HEK293 (cell line): ENCODE results near the gene HHAT.

Experiments used
- CTCF ChIA-PET: fragments of 350-600 bp; formaldehyde crosslinking; extraction: SDS; loops from one replicate; lab custom pipeline; 2021; ENCODE audit warnings: antibody characterized with exemption; lab: Yijun Ruan, JAX
- POLR2A ChIA-PET: fragments of 300-600 bp; formaldehyde crosslinking; extraction: SDS; loops from one replicate; lab custom pipeline; 2020; ENCODE audit warnings: antibody characterized with exemption, inconsistent platforms; lab: Yijun Ruan, JAX
- H3K27ac ChIP-seq: fragments of 200-500 bp; sonication (Bioruptor generic); 2 replicates; pipeline ENCODE4 v1.5.1; 2014; ENCODE audit warnings: low read depth, low read length, control low read depth, inconsistent platforms; ENCODE audit errors: extremely low read depth
- H3K36me3 ChIP-seq, 2 experiments: fragments of 200-500 bp in 1 of 2; sonication (Bioruptor generic) in 1 of 2; 1 replicate in 1 of 2; 2 replicates in 1 of 2; pipeline ENCODE4 v1.5.1; 2014 to 2017; ENCODE audit warnings: inconsistent platforms in 2 of 2, low read length in 2 of 2; ENCODE audit not compliant: control insufficient read depth in 2 of 2, insufficient read depth in 1 of 2
- H3K4me1 ChIP-seq: fragments of 200-500 bp; sonication (Bioruptor generic); 2 replicates; pipeline ENCODE4 v1.5.1; 2014; ENCODE audit warnings: mild to moderate bottlenecking, low read length, inconsistent platforms; ENCODE audit not compliant: control insufficient read depth, insufficient read depth
- H3K4me3 ChIP-seq: 2 replicates; pipeline ENCODE4 v1.5.1; 2011; ENCODE audit warnings: low read depth, mild to moderate bottlenecking, control low read depth, low read length, moderate library complexity
- H3K9me3 ChIP-seq: fragments of 200-500 bp; sonication (Bioruptor generic); 2 replicates; pipeline ENCODE4 v1.5.1; 2014; ENCODE audit warnings: low read depth, low read length, inconsistent platforms; ENCODE audit not compliant: control insufficient read depth, insufficient read depth
- EGR2 ChIP-seq: fragments of 450-650 bp; formaldehyde crosslinking; IDR thresholded peaks from 2 replicates; pipeline ENCODE4 v1.5.1; 2016; ENCODE audit warnings: low read depth, missing biosample characterization, missing genetic modification characterization
- HOXD13 ChIP-seq: sonication (generic); formaldehyde crosslinking; IDR thresholded peaks from 2 replicates; pipeline ENCODE4 v1.8.0; 2022; ENCODE audit warnings: missing genetic modification reagents, borderline replicate concordance
- INSM2 ChIP-seq: fragments of 450-650 bp; formaldehyde crosslinking; IDR thresholded peaks from 2 replicates; pipeline ENCODE4 v1.5.1; 2016; ENCODE audit warnings: missing biosample characterization, missing genetic modification characterization
- PRDM6 ChIP-seq: fragments of 450-650 bp; formaldehyde crosslinking; IDR thresholded peaks from 2 replicates; pipeline ENCODE4 v1.5.1; 2017; ENCODE audit warnings: missing biosample characterization, missing genetic modification characterization
- ZBTB21 ChIP-seq: fragments of 450-650 bp; formaldehyde crosslinking; IDR thresholded peaks from 2 replicates; pipeline ENCODE4 v1.5.1; 2017; ENCODE audit warnings: missing biosample characterization, missing genetic modification characterization
- ZEB2 ChIP-seq: fragments of 450-650 bp; formaldehyde crosslinking; IDR thresholded peaks from 2 replicates; pipeline ENCODE4 v1.5.1; 2016; ENCODE audit warnings: missing biosample characterization, missing genetic modification characterization
- ZFHX2 ChIP-seq: fragments of 450-650 bp; formaldehyde crosslinking; conservative IDR thresholded peaks from 2 replicates; pipeline ENCODE4 v1.5.1; 2016; ENCODE audit warnings: missing biosample characterization, missing genetic modification characterization
- ZNF10 ChIP-seq: fragments of 450-650 bp; formaldehyde crosslinking; IDR thresholded peaks from 2 replicates; pipeline ENCODE4 v1.5.1; 2017; ENCODE audit warnings: missing biosample characterization, missing genetic modification characterization
- ZNF114 ChIP-seq: fragments of 450-650 bp; formaldehyde crosslinking; IDR thresholded peaks from 2 replicates; pipeline ENCODE4 v1.5.0; 2017; ENCODE audit warnings: missing biosample characterization, missing genetic modification characterization
- ZNF184 ChIP-seq: fragments of 450-650 bp; IDR thresholded peaks from 2 replicates; pipeline ENCODE4 v1.5.1; 2018; ENCODE audit warnings: missing biosample characterization, mild to moderate bottlenecking, missing genetic modification characterization
- ZNF211 ChIP-seq: fragments of 450-650 bp; formaldehyde crosslinking; IDR thresholded peaks from 2 replicates; pipeline ENCODE4 v1.5.1; 2016; ENCODE audit warnings: low read depth, missing biosample characterization, missing genetic modification characterization
- ZNF335 ChIP-seq: fragments of 450-650 bp; formaldehyde crosslinking; conservative IDR thresholded peaks from 2 replicates; pipeline ENCODE4 v1.5.1; 2016; ENCODE audit warnings: missing biosample characterization, missing genetic modification characterization
- ZNF37A ChIP-seq: fragments of 450-650 bp; IDR thresholded peaks from 2 replicates; pipeline ENCODE4 v1.5.1; 2018; ENCODE audit warnings: missing biosample characterization, missing genetic modification characterization
- ZNF394 ChIP-seq: fragments of 450-650 bp; formaldehyde crosslinking; IDR thresholded peaks from 2 replicates; pipeline ENCODE4 v1.5.1; 2016; ENCODE audit warnings: missing biosample characterization, missing genetic modification characterization, mild to moderate bottlenecking, moderate library complexity, borderline replicate concordance
- ZNF600 ChIP-seq: fragments of 450-650 bp; formaldehyde crosslinking; IDR thresholded peaks from 2 replicates; pipeline ENCODE4 v1.5.1; 2016; ENCODE audit warnings: missing biosample characterization, missing genetic modification characterization
- ZNF768 ChIP-seq: fragments of 450-650 bp; formaldehyde crosslinking; IDR thresholded peaks from 2 replicates; pipeline ENCODE4 v1.5.1; 2018; ENCODE audit warnings: missing biosample characterization, mild to moderate bottlenecking, missing genetic modification characterization
- ZSCAN16 ChIP-seq: fragments of 450-650 bp; formaldehyde crosslinking; IDR thresholded peaks from 2 replicates; pipeline ENCODE4 v1.5.1; 2016; ENCODE audit warnings: missing biosample characterization, missing genetic modification characterization
- TF ChIP-seq, protein P1 (sequence below): fragments of 450-650 bp; IDR thresholded peaks from 2 replicates; pipeline ENCODE4 v1.5.1; 2018; ENCODE audit warnings: missing biosample characterization, mild to moderate bottlenecking, missing genetic modification characterization
- TF ChIP-seq, protein P2 (sequence below): fragments of 450-650 bp; formaldehyde crosslinking; IDR thresholded peaks from 2 replicates; pipeline ENCODE4 v1.5.1; 2016; ENCODE audit warnings: missing biosample characterization, missing genetic modification characterization
- TF ChIP-seq, protein P3 (sequence below): fragments of 450-650 bp; formaldehyde crosslinking; IDR thresholded peaks from 2 replicates; pipeline ENCODE4 v1.5.1; 2016; ENCODE audit warnings: missing biosample characterization, missing genetic modification characterization
- TF ChIP-seq, protein P4 (sequence below): sonication (generic); formaldehyde crosslinking; IDR thresholded peaks from 2 replicates; pipeline ENCODE4 v1.8.1; 2022; ENCODE audit warnings: mild to moderate bottlenecking, moderate library complexity, missing genetic modification reagents

The HHAT gene

GRCh38 chr1:210342986-210343780 is 14.5 kb downstream of the HHAT start (continued):
- TF ChIP-seq, protein P1, sequence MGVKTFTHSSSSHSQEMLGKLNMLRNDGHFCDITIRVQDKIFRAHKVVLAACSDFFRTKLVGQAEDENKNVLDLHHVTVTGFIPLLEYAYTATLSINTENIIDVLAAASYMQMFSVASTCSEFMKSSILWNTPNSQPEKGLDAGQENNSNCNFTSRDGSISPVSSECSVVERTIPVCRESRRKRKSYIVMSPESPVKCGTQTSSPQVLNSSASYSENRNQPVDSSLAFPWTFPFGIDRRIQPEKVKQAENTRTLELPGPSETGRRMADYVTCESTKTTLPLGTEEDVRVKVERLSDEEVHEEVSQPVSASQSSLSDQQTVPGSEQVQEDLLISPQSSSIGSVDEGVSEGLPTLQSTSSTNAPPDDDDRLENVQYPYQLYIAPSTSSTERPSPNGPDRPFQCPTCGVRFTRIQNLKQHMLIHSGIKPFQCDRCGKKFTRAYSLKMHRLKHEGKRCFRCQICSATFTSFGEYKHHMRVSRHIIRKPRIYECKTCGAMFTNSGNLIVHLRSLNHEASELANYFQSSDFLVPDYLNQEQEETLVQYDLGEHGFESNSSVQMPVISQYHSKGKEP (tag by site-specific recombination), result no peak
- TF ChIP-seq ZSCAN16 (tag by site-specific recombination) (no peak), ZNF211 (tag by site-specific recombination) (no peak)

DNA sequence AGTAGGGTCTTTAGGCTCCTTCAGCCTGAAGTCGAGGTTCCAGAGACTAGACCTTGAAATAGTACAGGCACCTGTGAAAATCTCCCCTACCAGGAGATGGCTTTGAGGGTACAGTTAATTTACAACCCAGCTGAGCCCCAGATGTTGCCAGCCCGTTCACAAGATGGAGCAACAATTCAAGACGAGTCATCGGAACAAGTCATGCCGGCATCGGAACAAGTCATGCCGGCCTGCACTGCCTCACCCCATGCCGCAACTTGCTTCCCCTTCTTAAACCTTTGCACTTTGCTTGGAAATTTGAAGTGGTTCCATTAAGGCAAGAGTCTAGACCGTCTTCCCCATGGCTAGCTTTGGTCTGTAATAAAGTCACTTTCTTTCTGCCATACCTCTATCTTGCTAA is 16.0 kb downstream of the HHAT start:
- H3K27ac ChIP-seq, result no peak overlapping the region
- H3K4me3 ChIP-seq, result no peak overlapping the region
- POLR2A ChIA-PET, result no interaction called here
- H3K36me3 ChIP-seq, result peaks cover 0 to 3% of the 10 kb centered on the region in 2 experiments; a peak in 1 of 3 replicates
- H3K4me1 ChIP-seq, result peaks cover 19% of the 10 kb centered on the region
- CTCF ChIA-PET, result interaction anchor here (1.1 to 2.4 kb wide), 4 partner anchors 11 to 62 kb away, joined by 3 to 14 read pairs (median 4); no protein-coding TSS in a partner anchor
- TF ChIP-seq, protein P2, sequence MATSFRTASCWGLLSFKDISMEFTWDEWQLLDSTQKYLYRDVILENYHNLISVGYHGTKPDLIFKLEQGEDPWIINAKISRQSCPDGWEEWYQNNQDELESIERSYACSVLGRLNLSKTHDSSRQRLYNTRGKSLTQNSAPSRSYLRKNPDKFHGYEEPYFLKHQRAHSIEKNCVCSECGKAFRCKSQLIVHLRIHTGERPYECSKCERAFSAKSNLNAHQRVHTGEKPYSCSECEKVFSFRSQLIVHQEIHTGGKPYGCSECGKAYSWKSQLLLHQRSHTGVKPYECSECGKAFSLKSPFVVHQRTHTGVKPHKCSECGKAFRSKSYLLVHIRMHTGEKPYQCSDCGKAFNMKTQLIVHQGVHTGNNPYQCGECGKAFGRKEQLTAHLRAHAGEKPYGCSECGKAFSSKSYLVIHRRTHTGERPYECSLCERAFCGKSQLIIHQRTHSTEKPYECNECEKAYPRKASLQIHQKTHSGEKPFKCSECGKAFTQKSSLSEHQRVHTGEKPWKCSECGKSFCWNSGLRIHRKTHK, result no peak
- TF ChIP-seq ZNF335 (tag by site-specific recombination), result no peak
- TF ChIP-seq ZNF37A (tag by site-specific recombination), result no peak
- TF ChIP-seq ZNF114 (tag by site-specific recombination), result no peak
- TF ChIP-seq ZFHX2 (tag by site-specific recombination), result no peak
- TF ChIP-seq ZNF600 (tag by site-specific recombination), result peak; percentile 35; the same call in 1 of the 2 replicates
- no peaks in the 10 kb centered on the region for H3K9me3 ChIP-seq

DNA sequence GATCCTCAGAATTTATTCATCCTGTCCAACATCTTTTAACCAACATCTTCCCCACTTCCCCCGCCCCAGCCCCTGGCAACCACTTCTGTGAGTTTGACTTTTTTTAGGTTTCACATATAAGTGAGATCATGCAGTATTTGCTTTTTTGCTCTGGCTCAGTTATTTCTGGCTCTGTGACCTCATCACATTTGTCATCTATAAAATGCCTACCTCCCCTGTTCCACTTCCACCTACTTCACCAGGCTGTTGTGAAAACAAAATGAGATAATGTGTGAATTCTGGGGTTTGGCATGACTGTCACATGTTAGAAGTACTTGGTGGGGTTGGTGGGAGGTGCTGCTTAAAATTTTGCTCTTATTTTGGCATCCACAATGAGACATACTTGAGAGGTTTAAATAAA is 18.4 kb downstream of the HHAT start:
- Histone ChIP-seq H3K9me3 (no peaks in the 10 kb centered on the region), H3K4me3 (no peak overlapping the region), H3K4me1 (peaks cover 9% of the 10 kb centered on the region), H3K27ac (no peak overlapping the region), H3K36me3 (peaks cover 0 to 3% of the 10 kb centered on the region in 2 experiments; a peak in 1 of 3 replicates)
- ChIA-PET CTCF (no interaction called here), POLR2A (no interaction called here)
- TF ChIP-seq, protein P3, sequence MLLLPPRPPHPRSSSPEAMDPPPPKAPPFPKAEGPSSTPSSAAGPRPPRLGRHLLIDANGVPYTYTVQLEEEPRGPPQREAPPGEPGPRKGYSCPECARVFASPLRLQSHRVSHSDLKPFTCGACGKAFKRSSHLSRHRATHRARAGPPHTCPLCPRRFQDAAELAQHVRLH (tag by site-specific recombination), result peak; percentile 64
- peak; percentile 96 for TF ChIP-seq PRDM6 (tag by site-specific recombination)
- peak; percentile 91 for TF ChIP-seq ZBTB21
- TF ChIP-seq INSM2 (tag by site-specific recombination), result peak; percentile 55; the same call in 1 of the 2 replicates
- TF ChIP-seq, protein P4, sequence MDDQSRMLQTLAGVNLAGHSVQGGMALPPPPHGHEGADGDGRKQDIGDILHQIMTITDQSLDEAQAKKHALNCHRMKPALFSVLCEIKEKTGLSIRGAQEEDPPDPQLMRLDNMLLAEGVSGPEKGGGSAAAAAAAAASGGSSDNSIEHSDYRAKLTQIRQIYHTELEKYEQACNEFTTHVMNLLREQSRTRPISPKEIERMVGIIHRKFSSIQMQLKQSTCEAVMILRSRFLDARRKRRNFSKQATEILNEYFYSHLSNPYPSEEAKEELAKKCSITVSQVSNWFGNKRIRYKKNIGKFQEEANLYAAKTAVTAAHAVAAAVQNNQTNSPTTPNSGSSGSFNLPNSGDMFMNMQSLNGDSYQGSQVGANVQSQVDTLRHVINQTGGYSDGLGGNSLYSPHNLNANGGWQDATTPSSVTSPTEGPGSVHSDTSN, result no peak
- TF ChIP-seq ZEB2 (tag by site-specific recombination), result peak; percentile 83
- TF ChIP-seq HOXD13, result no peak
- peak; percentile 44; the same call in 1 of the 2 replicates for TF ChIP-seq ZNF394 (tag by site-specific recombination)
- peak; percentile 81 for TF ChIP-seq ZFHX2 (tag by site-specific recombination)
- peak; percentile 58 for TF ChIP-seq EGR2 (tag by site-specific recombination)
- peak; percentile 92 for TF ChIP-seq ZNF10 (tag by site-specific recombination)
- TF ChIP-seq ZNF768, result no peak
- TF ChIP-seq ZNF184 (tag by site-specific recombination), result 0 out of 2 replicates have a peak, but pooled peaks have one; percentile 22
